Prostate gland (tissue), 2 donors: ENCODE results near the gene GRAMD2B.

Experiments used
- POLR2AphosphoS5 ChIP-seq: sonication (generic); formaldehyde crosslinking; IDR thresholded peaks from one replicate; pipeline ENCODE4 v1.6.1; 2017; ENCODE audit warnings: antibody characterized with exemption
- TF ChIP-seq, protein P1 (sequence below), 4 experiments: fragments of 200-600 bp in 2 of 4; fragments of 450-650 bp in 2 of 4; sonication (generic) in 2 of 4; IDR thresholded peaks; 1 replicate in 3 of 4; 2 replicates in 1 of 4; pipeline ENCODE4 v1.5.1; 2016 to 2019; ENCODE audit warnings: antibody characterized with exemption in 4 of 4, mild to moderate bottlenecking in 2 of 4, moderate library complexity in 2 of 4

DNA sequence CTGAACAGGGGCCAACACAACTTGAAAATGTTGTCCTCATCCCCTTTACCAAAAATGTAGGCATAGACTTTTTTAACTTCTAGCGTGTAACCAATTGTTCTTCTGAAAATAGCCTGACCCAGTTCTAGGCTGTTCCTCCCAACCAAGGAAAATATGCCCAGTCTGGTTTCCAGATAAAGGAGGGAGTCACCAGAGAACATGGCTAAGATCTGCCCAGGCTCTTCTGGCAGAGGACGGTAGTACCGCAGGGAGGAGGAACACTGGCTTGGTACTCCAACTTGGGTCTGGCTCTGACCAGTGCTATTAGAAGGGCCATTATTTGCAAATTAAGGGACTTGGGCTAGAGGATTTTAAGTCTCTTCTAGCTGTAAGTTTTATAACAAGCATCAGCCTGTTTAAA is 63.1 kb downstream of the GRAMD2B start:
- no peak for TF ChIP-seq POLR2AphosphoS5
- TF ChIP-seq, protein P1, sequence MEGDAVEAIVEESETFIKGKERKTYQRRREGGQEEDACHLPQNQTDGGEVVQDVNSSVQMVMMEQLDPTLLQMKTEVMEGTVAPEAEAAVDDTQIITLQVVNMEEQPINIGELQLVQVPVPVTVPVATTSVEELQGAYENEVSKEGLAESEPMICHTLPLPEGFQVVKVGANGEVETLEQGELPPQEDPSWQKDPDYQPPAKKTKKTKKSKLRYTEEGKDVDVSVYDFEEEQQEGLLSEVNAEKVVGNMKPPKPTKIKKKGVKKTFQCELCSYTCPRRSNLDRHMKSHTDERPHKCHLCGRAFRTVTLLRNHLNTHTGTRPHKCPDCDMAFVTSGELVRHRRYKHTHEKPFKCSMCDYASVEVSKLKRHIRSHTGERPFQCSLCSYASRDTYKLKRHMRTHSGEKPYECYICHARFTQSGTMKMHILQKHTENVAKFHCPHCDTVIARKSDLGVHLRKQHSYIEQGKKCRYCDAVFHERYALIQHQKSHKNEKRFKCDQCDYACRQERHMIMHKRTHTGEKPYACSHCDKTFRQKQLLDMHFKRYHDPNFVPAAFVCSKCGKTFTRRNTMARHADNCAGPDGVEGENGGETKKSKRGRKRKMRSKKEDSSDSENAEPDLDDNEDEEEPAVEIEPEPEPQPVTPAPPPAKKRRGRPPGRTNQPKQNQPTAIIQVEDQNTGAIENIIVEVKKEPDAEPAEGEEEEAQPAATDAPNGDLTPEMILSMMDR (IDR thresholded peaks at IDR 0.05), result no peak
